GM19328 (cell line): ENCODE results near the gene TNFRSF21.

Source experiments
- ATAC-seq: cut with Tn5 transposase; IDR thresholded peaks from one replicate; pipeline ENCODE4 v1.9.1; 2021; ENCODE audit warnings: mild to moderate bottlenecking, moderate library complexity; ENCODE audit not compliant: unreplicated experiment

TNFRSF21 gene

DNA sequence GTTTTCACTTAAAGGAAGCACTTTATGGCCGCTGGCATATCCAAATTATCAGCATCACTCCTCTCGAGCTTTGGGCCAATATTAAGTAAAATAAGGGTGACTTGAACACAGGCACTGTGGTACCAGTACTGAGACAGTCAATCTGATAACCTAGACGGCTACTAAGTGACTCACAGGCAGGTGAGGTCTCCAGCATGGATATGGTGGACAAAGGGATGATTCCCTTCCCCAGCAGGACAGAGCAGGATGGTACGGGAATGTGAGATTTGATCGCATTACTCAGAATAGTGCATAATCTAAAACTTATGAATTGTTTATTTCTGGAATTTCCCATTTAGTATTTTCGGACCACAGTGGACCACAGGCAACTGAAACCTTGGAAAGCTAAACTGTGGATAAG is 55.7 kb downstream of the TNFRSF21 start:
- no peak for ATAC-seq

DNA sequence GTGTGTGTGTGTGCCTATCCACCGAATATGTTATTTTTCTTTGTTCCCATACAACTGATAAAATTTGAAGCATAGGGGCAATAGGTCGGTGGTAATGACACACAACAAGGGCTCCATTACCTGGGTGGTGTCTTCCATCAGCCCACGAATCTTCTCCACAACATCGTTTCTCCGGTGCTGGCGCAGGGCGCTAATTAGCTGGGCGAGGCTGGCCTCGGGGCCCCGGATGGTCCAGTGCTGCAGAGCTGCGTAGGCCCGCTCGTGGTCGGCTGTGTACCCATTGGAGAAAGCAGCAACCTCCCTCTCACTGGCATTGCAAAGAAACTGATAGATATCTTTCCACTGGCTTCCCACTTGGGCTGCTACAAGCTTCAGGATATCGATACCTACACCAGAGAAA is 56.6 kb downstream of the TNFRSF21 start:
- no peak for ATAC-seq

DNA sequence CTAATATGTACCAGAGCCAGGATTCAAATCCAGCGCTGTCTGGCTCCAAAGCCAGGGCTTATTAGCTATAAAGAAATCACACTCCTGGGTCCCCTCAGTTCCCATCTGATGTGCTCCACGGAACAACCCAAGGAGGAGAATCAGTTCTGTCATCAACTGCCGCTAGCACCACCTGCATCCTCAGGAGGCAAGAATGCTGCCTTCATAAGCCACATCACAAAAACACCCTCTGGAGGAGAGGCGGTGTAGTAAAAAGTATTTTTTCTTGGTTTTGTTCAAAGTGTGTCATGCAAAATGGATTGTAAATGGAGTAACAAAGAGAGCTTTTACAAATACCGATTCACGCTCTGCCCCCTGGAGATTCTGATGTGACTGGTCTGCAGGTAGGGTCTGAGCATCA is 57.1 kb downstream of the TNFRSF21 start:
- ATAC-seq = no peak

DNA sequence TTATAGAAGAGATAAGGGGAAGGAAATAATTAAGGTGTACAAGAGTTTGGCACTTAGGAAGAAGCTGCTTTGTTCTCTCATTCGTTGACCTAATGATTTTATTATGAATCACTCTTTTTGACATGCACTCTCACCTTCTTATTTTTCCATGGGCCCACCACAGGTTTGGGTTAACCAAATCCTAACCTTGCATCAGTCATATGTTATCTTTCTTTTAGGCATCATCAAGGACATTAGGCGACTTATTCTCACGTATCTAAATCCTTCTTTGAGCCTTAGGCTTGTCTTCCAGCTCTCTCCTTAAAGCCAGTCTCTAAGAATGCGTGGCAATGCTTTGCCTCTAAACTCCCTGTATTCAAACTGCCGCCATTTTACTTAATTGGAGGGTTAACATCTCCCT is 58.3 kb downstream of the TNFRSF21 start:
- ATAC-seq = no peak

DNA sequence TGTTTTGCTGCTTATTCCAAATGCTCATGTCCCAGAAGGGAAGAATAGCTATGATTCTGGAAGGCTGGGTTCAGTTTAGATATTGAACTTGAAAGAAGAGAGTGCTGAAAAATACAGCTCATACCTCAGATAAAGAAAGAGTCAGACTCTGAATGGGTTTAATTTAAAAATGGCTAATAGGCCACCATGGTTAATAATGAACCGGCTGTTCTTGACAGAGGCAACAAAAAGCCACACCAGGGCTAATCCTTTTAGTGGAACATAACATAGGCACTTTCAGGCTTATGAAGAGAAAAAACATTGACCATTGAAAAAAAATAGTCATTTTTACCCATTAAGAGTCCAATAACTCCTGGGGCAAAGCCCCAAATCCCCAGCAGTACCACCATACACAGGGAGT is 59.4 kb downstream of the TNFRSF21 start:
- ATAC-seq = no peak

DNA sequence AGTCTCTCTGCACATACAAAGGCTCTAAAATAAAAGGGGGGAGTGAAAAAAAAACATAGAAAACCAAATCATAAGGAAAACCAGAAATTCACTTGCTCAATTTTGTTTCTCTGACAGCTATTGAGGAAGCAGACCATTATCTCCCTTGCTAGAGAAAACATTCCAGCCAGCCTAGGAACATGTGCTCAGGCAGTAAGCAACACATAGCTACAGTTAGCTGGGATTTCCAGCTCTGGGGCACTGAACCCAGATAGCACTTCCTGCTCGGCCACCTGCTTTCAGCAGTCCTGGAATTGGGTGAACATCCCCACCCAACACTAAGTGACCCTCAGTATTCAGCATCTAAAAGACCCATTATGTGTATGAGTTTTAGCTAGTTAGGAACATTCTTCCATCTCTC is 61.3 kb downstream of the TNFRSF21 start:
- ATAC-seq = no peak

DNA sequence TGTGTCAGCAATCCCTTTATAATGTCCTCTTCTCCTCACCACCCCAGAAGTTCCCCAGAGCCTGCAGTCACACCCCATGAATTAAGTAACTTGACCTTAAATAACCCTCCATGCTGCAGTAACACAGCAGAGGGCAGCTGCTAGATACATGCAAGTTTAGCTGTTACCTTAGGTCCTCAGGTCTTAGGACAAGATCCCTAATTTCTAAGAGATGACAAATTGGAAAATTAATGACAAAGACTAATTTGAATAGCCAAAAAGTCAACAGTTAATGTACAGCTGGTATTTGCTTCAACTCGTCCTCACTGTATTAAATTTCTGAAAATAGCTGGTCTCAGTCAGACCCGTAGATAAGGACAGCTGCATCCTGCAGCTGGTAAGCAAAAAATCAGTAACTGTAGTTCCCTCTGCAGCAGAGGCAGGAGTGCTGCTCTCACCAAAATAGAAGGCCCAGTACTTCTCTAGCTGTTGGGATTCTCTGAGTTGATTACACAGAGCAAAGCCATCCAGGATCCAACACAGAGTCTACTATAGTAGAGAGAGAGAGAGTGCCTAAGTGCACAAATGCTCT is 62.4 kb downstream of the TNFRSF21 start:
- ATAC-seq = peak; percentile 43

DNA sequence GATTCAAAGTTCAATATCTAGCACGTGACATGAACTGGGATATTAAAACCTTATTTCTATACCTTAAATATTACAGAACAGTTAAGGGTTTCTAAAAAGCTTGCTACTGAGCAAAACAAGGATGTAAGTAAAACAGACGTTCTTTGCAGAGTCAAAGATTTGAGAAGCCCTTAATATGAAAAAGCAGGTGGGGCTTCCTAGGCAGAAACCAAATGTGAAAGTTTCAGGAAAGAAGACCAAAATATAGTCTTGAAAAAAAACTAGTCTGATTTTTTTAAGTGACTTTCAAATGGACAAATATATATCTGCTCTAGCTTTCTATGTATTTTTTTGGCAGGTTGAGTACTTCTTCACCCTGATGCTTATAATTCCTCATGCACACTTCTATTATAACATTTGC is 63.2 kb downstream of the TNFRSF21 start:
- ATAC-seq = no peak

DNA sequence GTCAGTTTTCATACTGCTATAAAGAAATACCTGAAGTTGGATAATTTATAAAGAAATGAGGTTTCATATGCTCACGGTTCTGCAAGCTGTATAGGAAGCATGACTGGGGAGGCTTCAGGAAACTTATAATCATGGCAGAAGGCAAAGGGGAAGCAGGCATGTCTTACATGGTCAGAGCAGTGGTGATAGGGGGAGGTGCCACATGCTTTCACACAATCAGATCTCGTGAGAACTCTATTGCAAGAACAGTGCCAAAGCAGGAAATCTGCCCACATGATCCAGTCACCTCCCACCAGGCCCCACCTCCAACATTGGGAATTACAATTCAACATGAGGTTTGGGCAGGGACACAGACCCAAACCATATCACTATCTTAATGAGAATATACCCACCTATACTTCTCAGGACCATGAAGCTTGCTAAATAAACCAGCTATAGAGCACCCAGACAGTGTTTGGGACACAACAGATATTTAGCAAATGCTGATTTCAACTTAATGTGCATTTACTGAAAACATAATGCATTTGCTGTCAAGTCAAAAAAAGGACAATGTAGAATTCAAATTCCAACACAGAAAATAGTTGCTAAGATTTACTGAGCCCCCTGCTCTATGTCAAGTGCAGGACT is 63.8 kb downstream of the TNFRSF21 start:
- ATAC-seq = no peak

DNA sequence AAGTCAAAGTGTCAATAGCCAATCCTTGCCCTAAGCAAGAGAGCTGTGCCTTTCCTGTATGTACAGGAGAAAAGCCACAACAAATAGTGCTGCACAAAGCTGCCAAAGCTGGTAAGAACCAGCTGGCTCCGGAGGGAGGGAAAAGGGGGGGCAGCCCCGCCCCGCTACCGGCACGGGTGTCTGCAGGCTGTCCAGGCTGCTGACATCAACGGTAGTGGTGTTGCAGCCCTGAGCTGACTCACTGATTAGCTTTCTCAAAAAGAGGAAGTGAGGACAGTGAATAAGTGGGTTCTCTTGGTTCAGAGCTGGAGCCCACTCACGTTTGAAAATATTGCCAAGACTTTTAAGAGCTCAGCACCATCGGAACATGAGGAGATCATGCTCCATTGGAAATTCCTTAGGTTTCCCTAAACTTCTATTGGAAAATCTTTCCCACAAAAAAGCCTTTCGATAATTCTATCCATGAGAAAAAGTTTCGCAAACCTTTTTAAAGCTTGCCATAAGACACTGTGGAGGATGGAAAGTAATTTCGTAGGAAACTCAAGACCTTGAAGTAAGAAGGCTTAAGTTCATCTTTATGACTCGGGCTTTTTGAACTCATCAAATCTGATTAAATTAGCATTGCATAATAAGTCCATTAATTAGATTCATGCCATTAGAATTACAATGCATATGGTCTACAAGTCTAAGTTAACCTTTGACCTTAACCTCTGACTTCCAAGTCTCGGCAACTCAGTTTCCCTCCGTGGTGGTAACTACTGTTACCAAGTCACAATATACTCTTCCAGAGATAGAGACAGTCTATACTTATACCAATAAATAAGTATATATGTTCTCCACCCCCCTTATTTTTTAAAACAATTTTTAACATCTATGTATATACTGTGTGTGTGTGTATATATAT is 67.0 kb downstream of the TNFRSF21 start:
- ATAC-seq = peak; percentile 97

DNA sequence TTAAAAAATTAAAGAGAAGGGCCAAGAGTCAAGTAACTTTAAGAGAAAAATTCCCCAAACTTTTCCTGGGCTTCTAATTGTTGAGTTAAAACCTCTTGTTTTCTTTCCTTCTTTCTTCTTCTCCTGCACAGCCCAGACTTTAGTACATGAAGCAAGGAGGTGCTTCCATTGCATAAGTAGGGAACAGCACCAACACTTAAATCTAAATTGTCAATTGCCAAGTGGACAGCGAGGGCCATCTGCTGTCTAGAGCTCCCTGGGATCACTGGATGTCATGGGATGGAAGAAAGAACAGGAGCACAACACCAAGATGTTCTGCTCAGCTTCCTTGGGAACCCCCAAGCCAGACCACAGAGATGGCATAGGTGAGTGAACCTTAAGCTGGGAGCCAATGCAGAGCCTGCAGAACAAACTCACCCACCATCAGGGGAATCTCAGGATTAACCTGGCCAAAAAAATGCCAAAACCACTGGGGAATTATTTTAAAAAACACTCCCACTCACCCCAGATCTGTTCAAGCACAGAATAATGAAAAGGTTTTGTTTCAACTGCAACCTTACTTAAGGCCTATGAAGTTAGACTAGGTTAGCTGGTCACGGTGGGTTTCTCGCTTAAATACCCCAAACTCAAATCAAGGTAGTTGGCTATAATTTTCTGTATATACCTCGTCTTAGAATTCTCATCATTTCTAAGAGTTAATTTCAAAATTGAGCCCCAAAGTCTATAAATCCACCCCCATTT is 67.8 kb downstream of the TNFRSF21 start:
- no peak for ATAC-seq

DNA sequence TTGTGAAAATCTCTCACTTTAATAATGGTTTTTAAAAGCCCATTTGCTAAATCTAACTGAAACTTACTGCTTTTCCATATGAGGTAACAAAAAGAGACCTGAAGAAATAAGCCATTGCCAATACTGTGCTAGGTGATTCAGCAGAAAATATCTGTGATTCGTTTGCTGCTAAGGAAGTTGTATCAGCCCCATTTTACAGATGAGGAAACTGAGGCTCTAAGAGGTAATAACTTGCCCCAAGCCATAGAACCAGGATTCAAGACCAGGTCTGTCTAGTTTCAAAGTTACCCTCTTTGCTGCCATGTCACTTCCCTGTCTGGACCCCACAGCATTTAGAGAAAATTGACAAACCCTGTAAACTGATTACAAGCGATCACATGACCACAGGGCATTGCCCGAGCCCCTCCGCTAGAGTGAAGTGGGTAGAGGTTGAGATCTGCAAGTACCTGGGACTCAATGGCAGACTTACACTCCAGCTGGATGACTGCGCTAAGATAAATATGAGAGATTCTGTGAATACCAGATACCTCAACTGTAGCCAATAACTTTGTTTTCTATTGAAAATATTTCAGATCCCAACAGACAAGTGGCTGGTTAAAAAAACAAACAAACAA is 69.3 kb downstream of the TNFRSF21 start:
- no peak for ATAC-seq

DNA sequence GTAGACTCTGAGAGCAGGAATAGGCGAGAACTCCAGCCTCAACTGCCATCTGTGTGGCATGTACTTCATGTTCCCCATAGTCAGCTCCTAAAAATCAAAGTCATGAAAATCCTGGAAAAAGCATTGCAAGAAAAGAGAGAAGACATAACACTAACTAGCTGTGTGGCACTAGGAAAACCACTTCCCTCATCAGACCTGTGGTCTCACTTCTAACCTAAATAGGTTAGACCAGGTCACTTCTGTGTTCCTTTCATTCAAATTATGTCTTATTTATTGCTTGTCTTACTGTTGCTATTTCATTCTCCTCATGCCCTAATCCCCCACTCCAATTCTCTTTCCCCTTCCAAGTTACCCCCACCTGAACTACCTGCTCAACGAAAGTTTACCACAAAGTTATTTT is 70.2 kb downstream of the TNFRSF21 start:
- ATAC-seq = no peak

DNA sequence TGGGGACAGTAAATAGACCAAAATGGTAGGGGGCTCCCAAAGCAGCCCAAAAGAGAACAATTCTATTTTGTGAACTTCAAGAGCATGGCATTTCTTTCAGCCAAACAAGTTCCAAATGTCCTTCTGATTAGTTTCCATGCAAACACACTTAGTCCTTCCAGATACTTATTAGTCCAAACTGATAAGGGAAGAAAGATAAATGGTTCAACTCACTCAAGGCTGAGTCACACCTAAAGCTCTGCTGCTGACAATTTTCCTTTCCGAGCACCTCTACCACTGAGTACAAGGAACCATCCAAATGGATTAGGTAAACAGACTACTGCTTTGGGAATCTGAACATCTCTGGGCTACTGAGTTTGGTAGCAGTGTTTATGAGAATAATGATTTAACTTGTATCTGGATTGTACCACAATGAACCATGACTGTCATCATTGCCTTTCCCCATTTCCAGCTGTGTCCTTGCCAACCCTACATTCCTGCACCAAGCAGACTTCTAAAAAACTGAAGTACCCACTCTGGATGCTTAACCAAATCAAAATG is 71.2 kb downstream of the TNFRSF21 start:
- ATAC-seq = no peak

DNA sequence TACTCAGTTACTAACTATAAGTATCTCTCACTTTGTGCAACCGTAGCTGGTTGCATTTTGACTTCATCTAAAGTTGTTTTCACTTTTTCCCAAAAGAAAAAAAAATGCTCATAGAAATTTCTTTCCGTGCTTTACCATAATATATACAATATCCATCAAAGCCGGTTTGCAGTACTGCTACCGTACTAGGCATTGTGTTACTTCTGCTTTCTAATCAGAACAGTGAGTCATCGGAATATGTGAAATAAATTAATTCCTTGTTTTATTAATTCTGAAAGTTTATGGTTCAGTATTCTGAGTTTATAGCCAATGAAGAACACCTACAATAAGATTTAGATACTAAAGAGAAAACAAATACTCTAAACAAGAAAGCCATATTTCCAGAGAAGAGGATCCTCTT is 72.5 kb downstream of the TNFRSF21 start:
- no peak for ATAC-seq

DNA sequence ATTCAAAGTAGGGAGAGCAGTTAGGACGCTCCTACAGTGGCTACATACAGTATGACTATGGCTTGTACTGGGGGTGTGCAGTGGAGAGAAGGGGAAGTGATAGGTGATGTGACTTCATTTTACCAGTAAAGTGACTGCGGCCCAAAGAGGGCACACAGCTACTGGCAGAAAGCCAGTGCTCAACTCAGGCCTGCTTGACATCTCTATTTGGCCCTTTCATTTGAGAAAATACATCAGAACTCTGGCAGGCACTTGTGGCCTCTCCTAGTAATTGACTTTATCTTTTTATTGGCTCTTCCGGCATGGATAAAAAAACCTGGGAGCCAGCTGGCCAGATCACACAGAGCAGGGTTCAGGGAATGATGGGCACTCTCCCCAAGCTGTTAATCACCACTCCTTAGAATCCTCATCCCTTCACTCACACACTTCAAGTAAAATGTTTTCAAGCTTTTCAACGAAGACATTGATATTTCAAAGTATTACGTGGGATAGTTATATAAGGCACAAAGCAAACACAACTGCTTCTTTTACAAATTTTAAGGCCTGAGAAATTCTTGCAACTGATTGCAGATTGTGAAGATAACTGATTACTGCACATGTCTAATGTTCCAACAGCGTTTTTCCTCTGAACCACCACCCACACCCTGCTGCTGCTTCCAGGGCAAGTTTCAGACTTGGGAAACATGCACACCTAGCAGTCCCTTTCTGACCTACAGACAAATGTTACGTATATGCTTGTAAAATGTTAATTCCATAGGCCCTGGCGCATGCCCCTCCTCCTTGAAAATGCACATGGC is 73.5 kb downstream of the TNFRSF21 start:
- ATAC-seq = no peak

DNA sequence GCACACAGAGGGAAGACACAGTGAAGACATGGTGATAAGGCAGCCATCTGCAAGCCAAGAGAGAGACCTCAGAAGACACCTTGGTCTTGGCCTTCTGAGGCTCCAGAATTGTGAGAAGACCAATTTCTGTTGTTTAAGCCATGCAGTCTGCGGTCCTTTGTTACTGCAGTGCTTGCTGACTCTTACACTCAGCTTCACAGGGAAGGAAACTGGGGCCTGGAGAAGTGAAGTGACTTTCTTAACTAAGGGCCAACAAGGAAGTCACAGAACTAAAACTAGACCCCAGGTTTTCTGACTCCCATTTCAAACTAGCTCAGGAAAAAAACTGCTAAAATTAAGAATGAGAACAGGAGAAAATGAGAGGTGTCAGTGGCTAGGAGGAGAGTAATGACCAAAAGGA is 74.3 kb downstream of the TNFRSF21 start:
- ATAC-seq = no peak

DNA sequence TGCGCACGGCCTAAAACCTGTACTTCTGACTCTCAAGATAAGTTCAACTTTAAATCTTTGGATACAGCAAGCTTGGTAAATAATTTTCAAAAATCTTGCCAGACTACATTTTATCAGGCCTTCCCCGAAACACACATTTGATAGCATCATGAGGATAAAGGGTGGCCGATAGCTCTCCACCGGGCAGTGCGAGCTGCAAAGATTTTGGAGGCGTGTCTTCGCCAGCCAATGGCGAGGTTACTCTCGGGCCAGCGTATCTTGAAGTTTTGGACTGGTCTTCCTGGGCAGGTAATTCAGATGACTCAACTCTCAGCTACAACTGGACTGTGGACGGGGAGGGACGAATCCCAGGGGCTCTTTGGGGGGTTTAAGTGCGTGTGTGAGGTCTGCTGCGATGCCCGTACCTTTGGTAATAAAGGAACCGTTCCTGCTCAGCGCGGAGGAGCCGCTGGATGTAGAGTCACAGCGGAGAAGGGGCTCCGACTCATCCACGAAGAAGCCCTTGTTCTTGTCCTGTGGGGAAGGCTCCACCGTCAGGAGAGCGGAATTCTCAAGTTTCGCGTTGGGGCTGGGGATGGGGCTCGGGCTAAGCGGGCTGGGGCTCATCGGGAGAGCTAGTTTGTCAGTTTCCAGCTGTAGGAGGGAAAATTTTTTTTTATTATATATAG is 75.3 kb downstream of the TNFRSF21 start:
- ATAC-seq = no peak

DNA sequence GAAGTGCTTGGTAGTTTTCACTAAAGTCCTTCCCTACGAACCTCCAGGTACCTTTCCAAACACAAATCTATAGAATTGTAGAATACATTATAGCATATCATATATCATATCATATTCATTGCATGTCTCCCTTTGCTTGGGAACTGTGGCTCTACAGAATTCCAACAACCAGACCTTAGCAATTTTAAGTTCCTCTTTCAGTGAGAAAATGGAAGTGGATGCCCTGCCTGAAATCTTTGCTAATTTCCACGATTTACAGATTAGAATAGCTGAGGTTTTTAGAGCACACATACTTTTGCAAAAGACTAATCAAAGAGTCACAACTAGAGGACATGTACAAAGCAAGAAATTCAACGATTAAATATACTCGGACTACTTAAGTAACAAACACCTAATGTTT is 78.6 kb downstream of the TNFRSF21 start:
- ATAC-seq = no peak
